Neural progenitor cell (in vitro differentiated cells): Measurements from ENCODE around the gene ALKBH4. TPM values are rescaled to one million over a fixed set of nuclear protein-coding genes. Genes with fewer than 3 reads are reported as not detected.

Experiments used
- DNase-seq: peaks from one replicate; pipeline ENCODE4 v3.0.0-alpha.2; 2016; ENCODE audit warnings: low spot score
- H2AFZ ChIP-seq: fragments of 200-600 bp; sonication (generic); replicated peaks from 2 replicates; pipeline ENCODE4 v1.6.1; 2016; ENCODE audit warnings: antibody characterized with exemption
- H3F3A ChIP-seq: fragments of 200-600 bp; sonication (generic); 2 replicates; pipeline ENCODE4 v1.6.1; 2016; ENCODE audit warnings: antibody characterized with exemption, low read depth
- H3K27ac ChIP-seq: fragments of 200-600 bp; sonication (generic); 2 replicates; pipeline ENCODE4 v1.5.1; 2016; ENCODE audit warnings: mild to moderate bottlenecking
- H3K27me3 ChIP-seq: fragments of 200-600 bp; sonication (generic); 2 replicates; pipeline ENCODE4 v1.6.1; 2016; ENCODE audit warnings: mild to moderate bottlenecking, moderate library complexity
- H3K36me3 ChIP-seq: fragments of 200-600 bp; sonication (generic); 2 replicates; pipeline ENCODE4 v1.5.1; 2016
- H3K4me1 ChIP-seq: fragments of 200-600 bp; sonication (generic); 2 replicates; pipeline ENCODE4 v1.6.1; 2016; ENCODE audit warnings: mixed run types
- H3K4me2 ChIP-seq: fragments of 200-600 bp; sonication (generic); 2 replicates; pipeline ENCODE4 v1.6.1; 2016
- H3K4me3 ChIP-seq: fragments of 200-600 bp; sonication (generic); 2 replicates; pipeline ENCODE4 v1.5.1; 2016
- H3K79me2 ChIP-seq: fragments of 200-600 bp; sonication (generic); 2 replicates; pipeline ENCODE4 v1.6.1; 2016; ENCODE audit warnings: low read depth
- H3K9ac ChIP-seq: fragments of 200-600 bp; sonication (generic); 2 replicates; pipeline ENCODE4 v1.6.1; 2016
- H3K9me3 ChIP-seq: fragments of 200-600 bp; sonication (generic); 2 replicates; pipeline ENCODE4 v1.5.1; 2016; ENCODE audit warnings: low read depth
- H4K20me1 ChIP-seq: fragments of 200-600 bp; sonication (generic); 2 replicates; pipeline ENCODE4 v1.6.1; 2016; ENCODE audit warnings: low read depth
- H3K27ac Mint-ChIP-seq: 3 replicates; pipeline ENCODE4 v1.8.0; 2021; ENCODE audit warnings: mixed read lengths
- H3K27me3 Mint-ChIP-seq: 2 replicates; pipeline ENCODE4 v1.8.0; 2022; ENCODE audit warnings: low read depth, mild to moderate bottlenecking, inconsistent platforms, moderate library complexity, mixed read lengths; ENCODE audit not compliant: insufficient read depth
- H3K36me3 Mint-ChIP-seq: 3 replicates; pipeline ENCODE4 v1.8.0; 2021; ENCODE audit warnings: mixed read lengths
- H3K4me1 Mint-ChIP-seq: 3 replicates; pipeline ENCODE4 v1.8.0; 2021; ENCODE audit warnings: mixed read lengths
- H3K4me3 Mint-ChIP-seq: 3 replicates; pipeline ENCODE4 v1.8.0; 2021; ENCODE audit warnings: mild to moderate bottlenecking, moderate library complexity, mixed read lengths
- H3K9me3 Mint-ChIP-seq: 3 replicates; pipeline ENCODE4 v1.8.0; 2020; ENCODE audit warnings: mixed read lengths
- CTCF ChIP-seq: fragments of 200-600 bp; sonication (generic); IDR thresholded peaks from 2 replicates; pipeline ENCODE4 v1.5.1; 2017; ENCODE audit warnings: antibody characterized with exemption, mild to moderate bottlenecking
- EZH2 ChIP-seq: fragments of 200-600 bp; sonication (generic); IDR thresholded peaks from 2 replicates; pipeline ENCODE4 v1.6.1; 2017; ENCODE audit warnings: antibody characterized with exemption, mild to moderate bottlenecking, moderate library complexity
- EZH2phosphoT487 ChIP-seq: fragments of 200-600 bp; sonication (generic); IDR thresholded peaks from 2 replicates; pipeline ENCODE4 v1.6.1; 2017; ENCODE audit warnings: antibody characterized with exemption
- total RNA-seq: library from RNA; depleted of rRNA; stranded (reverse); fragments of >200 nt; gene quantifications from 2 replicates; pipeline ENCODE4 v1.2.3, GENCODE V29; 2015; ENCODE audit warnings: low replicate concordance

The ALKBH4 gene
- total RNA-seq, 1 donor from 2014 or later, result 6.5 TPM

GRCh38 chr7:102450242-102450641 is 14.4 kb downstream of the ALKBH4 start:
- TF ChIP-seq EZH2phosphoT487 (no peak), CTCF (peak; percentile 8)
- H3K36me3 Mint-ChIP-seq, result peaks cover 7% of the 10 kb centered on the region
- peaks cover 10% of the 10 kb centered on the region for H3F3A ChIP-seq

GRCh38 chr7:102449136-102449535 is 15.5 kb downstream of the ALKBH4 start:
- Histone ChIP-seq H3K27ac (no peak overlapping the region), H3K36me3 (no peaks in the 10 kb centered on the region), H3F3A (peaks cover 10% of the 10 kb centered on the region), H3K4me3 (no peak overlapping the region), H3K27me3 (no peaks in the 10 kb centered on the region), H3K9me3 (no peaks in the 10 kb centered on the region), H3K4me1 (peaks cover 9% of the 10 kb centered on the region), H3K4me2 (no peak overlapping the region), H4K20me1 (no peaks in the 10 kb centered on the region), H3K9ac (no peak overlapping the region), H3K79me2 (no peaks in the 10 kb centered on the region), H2AFZ (no peak overlapping the region)
- peaks cover 10% of the 10 kb centered on the region for H3K36me3 Mint-ChIP-seq
- no peak overlapping the region for H3K4me3 Mint-ChIP-seq
- H3K27ac Mint-ChIP-seq, result no peak overlapping the region
- H3K4me1 Mint-ChIP-seq, result no peaks in the 10 kb centered on the region
- peaks cover 5% of the 10 kb centered on the region for H3K27me3 Mint-ChIP-seq
- no peak for DNase-seq
- no peaks in the 10 kb centered on the region for H3K9me3 Mint-ChIP-seq
- TF ChIP-seq EZH2phosphoT487, result no peak
- no peak for TF ChIP-seq CTCF
- no peak for TF ChIP-seq EZH2

More at GRCh38 chr7:102450242-102450641, 14.4 kb downstream of the ALKBH4 start:
- no peaks in the 10 kb centered on the region for H4K20me1 ChIP-seq
- H3K9me3 ChIP-seq, result no peaks in the 10 kb centered on the region
- no peak for DNase-seq
- no peak overlapping the region for H3K27ac Mint-ChIP-seq
- no peak overlapping the region for H2AFZ ChIP-seq
- H3K27me3 Mint-ChIP-seq, result peaks cover 2% of the 10 kb centered on the region
- H3K9ac ChIP-seq, result no peak overlapping the region
- H3K27me3 ChIP-seq, result no peaks in the 10 kb centered on the region
- no peaks in the 10 kb centered on the region for H3K4me1 Mint-ChIP-seq
- no peak overlapping the region for H3K4me3 Mint-ChIP-seq
- no peak overlapping the region for H3K4me3 ChIP-seq
- no peaks in the 10 kb centered on the region for H3K36me3 ChIP-seq
- H3K4me1 ChIP-seq, result peaks cover 9% of the 10 kb centered on the region
- H3K79me2 ChIP-seq, result no peaks in the 10 kb centered on the region
- no peak overlapping the region for H3K4me2 ChIP-seq
- H3K27ac ChIP-seq, result no peak overlapping the region
- no peaks in the 10 kb centered on the region for H3K9me3 Mint-ChIP-seq

- Mint-ChIP-seq H3K9me3 (no peaks in the 10 kb centered on the region), H3K36me3 (peaks cover 10% of the 10 kb centered on the region), H3K4me1 (no peaks in the 10 kb centered on the region), H3K4me3 (no peak overlapping the region), H3K27me3 (peaks cover 2% of the 10 kb centered on the region), H3K27ac (no peak overlapping the region)
- H3K36me3 ChIP-seq, result no peaks in the 10 kb centered on the region
- peaks cover 8% of the 10 kb centered on the region for H3F3A ChIP-seq
- no peaks in the 10 kb centered on the region for H3K79me2 ChIP-seq
- H3K27ac ChIP-seq, result no peak overlapping the region
- no peak overlapping the region for H3K9ac ChIP-seq
- H3K4me2 ChIP-seq, result no peak overlapping the region
- TF ChIP-seq CTCF, result no peak
- no peak for TF ChIP-seq EZH2phosphoT487
- H3K9me3 ChIP-seq, result no peaks in the 10 kb centered on the region
- H4K20me1 ChIP-seq, result no peaks in the 10 kb centered on the region
- H2AFZ ChIP-seq, result no peak overlapping the region
- no peaks in the 10 kb centered on the region for H3K27me3 ChIP-seq
- no peak overlapping the region for H3K4me3 ChIP-seq
- H3K4me1 ChIP-seq, result peaks cover 9% of the 10 kb centered on the region
- DNase-seq, result no peak
These were observed 17.4 kb downstream of the ALKBH4 start for GRCh38 chr7:102447311-102447710.
